SK-N-SH (cell line): ENCODE results near the gene MANBA. TPM values are rescaled to one million over a fixed set of nuclear protein-coding genes. Genes with fewer than 3 reads are reported as not detected.

Experiments used
- CTCF ChIA-PET: fragments of 300-600, 350-600 bp; formaldehyde crosslinking; extraction: SDS; loops from one replicate; lab custom pipeline; 2021; lab: Yijun Ruan, JAX
- POLR2A ChIA-PET: fragments of 350-600 bp; sonication (Branson Sonifier 250); formaldehyde crosslinking; extraction: SDS; loops from one replicate; lab custom pipeline; 2020; ENCODE audit warnings: antibody characterized with exemption, inconsistent platforms; lab: Yijun Ruan, JAX
- DNase-seq: peaks from one replicate; pipeline ENCODE4 v3.0.0; 2012
- H2AFZ ChIP-seq: fragments of 200-600 bp; sonication (generic); 2 replicates; pipeline ENCODE4 v1.8.1; 2016; ENCODE audit warnings: antibody characterized with exemption, mild to moderate bottlenecking, low read depth
- H3F3A ChIP-seq: fragments of 200-600 bp; sonication (generic); replicated peaks from 2 replicates; pipeline ENCODE3; 2016; ENCODE audit warnings: antibody characterized with exemption, mild to moderate bottlenecking; ENCODE audit not compliant: insufficient read depth
- H3K27ac ChIP-seq, 2 experiments: fragments of 200-500 bp in 1 of 2; fragments of 200-600 bp in 1 of 2; sonication (Bioruptor generic) in 1 of 2; sonication (generic), shearing (Covaris generic) in 1 of 2; 2 replicates each; pipeline versions ENCODE4 v1.5.1 to v1.6.1; 2014 to 2016; ENCODE audit warnings: low read depth in 2 of 2, inconsistent platforms in 1 of 2, low read length in 1 of 2, mild to moderate bottlenecking in 1 of 2, mixed read lengths in 1 of 2
- H3K27me3 ChIP-seq: fragments of 200-600 bp; sonication (generic), shearing (Covaris generic); 2 replicates; pipeline ENCODE4 v1.6.1; 2016; ENCODE audit warnings: mixed run types; ENCODE audit not compliant: insufficient read depth
- H3K36me3 ChIP-seq, 2 experiments: fragments of 200-500 bp in 1 of 2; fragments of 200-600 bp in 1 of 2; sonication (Bioruptor generic) in 1 of 2; sonication (generic) in 1 of 2; replicated peaks in 1 of 2; 2 replicates each; pipeline versions ENCODE3 to v1.5.1; 2014 to 2016; ENCODE audit warnings: low read length in 1 of 2, mild to moderate bottlenecking in 1 of 2; ENCODE audit not compliant: insufficient read depth in 2 of 2, control insufficient read depth in 1 of 2
- H3K4me1 ChIP-seq, 2 experiments: fragments of 200-500 bp in 1 of 2; fragments of 200-600 bp in 1 of 2; sonication (Bioruptor generic) in 1 of 2; sonication (generic), shearing (Covaris generic) in 1 of 2; 2 replicates each; pipeline versions ENCODE4 v1.5.1 to v1.6.1; 2014 to 2016; ENCODE audit warnings: low read depth in 1 of 2, low read length in 1 of 2, mixed run types in 1 of 2; ENCODE audit not compliant: insufficient read depth in 2 of 2, control insufficient read depth in 1 of 2
- H3K4me2 ChIP-seq: fragments of 200-600 bp; sonication (generic), shearing (Covaris generic); 2 replicates; pipeline ENCODE4 v1.6.1; 2017; ENCODE audit warnings: mixed run types
- H3K4me3 ChIP-seq, 2 experiments: fragments of 200-500 bp in 1 of 2; fragments of 200-600 bp in 1 of 2; sonication (Bioruptor generic) in 1 of 2; sonication (generic), shearing (Covaris generic) in 1 of 2; 2 replicates each; pipeline versions ENCODE4 v1.5.1 to v1.8.1; 2014 to 2016; ENCODE audit warnings: low read depth in 2 of 2, inconsistent platforms in 1 of 2, low read length in 1 of 2, mild to moderate bottlenecking in 1 of 2, mixed read lengths in 1 of 2, moderate library complexity in 1 of 2
- H3K79me2 ChIP-seq: fragments of 200-600 bp; sonication (generic); 2 replicates; pipeline ENCODE4 v1.8.1; 2017; ENCODE audit warnings: mild to moderate bottlenecking; ENCODE audit not compliant: insufficient read depth
- H3K9ac ChIP-seq: fragments of 200-600 bp; sonication (generic); 2 replicates; pipeline ENCODE4 v1.6.1; 2017; ENCODE audit warnings: mixed run types
- H3K9me2 ChIP-seq: fragments of 200-600 bp; sonication (generic); 2 replicates; pipeline ENCODE4 v1.6.1; 2017; ENCODE audit warnings: mixed run types
- H3K9me3 ChIP-seq: fragments of 200-600 bp; sonication (generic); 2 replicates; pipeline ENCODE4 v1.6.1; 2017; ENCODE audit warnings: mixed run types, mild to moderate bottlenecking, moderate library complexity
- H4K20me1 ChIP-seq: fragments of 200-600 bp; sonication (generic); 2 replicates; pipeline ENCODE4 v1.6.1; 2017; ENCODE audit warnings: mild to moderate bottlenecking, mixed run types; ENCODE audit not compliant: insufficient read depth
- CTCF ChIP-seq: fragments of 200-600 bp; sonication (generic); IDR thresholded peaks from 2 replicates; pipeline ENCODE4 v1.6.1; 2017; ENCODE audit warnings: antibody characterized with exemption, mild to moderate bottlenecking, moderate library complexity
- EP300 ChIP-seq, 2 experiments: IDR thresholded peaks; 2 replicates each; pipeline versions ENCODE4 v1.4.0 to v1.6.1; 2012; ENCODE audit warnings: borderline replicate concordance in 1 of 2, low read depth in 1 of 2, low read length in 1 of 2
- FOXJ3 ChIP-seq: sonication (generic); formaldehyde crosslinking; IDR thresholded peaks from 2 replicates; pipeline ENCODE4 v1.5.1; 2020; ENCODE audit warnings: mild to moderate bottlenecking, missing genetic modification reagents
- GABPA ChIP-seq: IDR thresholded peaks from 2 replicates; pipeline ENCODE4 v1.4.0; 2012; ENCODE audit warnings: low read depth, mild to moderate bottlenecking
- GATA2 ChIP-seq: sonication (generic); formaldehyde crosslinking; IDR thresholded peaks from 2 replicates; pipeline ENCODE4 v1.5.0; 2020; ENCODE audit warnings: mild to moderate bottlenecking, missing genetic modification reagents
- IRF3 ChIP-seq: fragments of 150-350 bp; IDR thresholded peaks from 2 replicates; pipeline ENCODE4 v1.6.1; 2016; ENCODE audit warnings: mild to moderate bottlenecking, low read depth, low read length
- MAX ChIP-seq: IDR thresholded peaks from 2 replicates; pipeline ENCODE4 v1.4.0; 2012; ENCODE audit warnings: low read depth
- NFIC ChIP-seq: IDR thresholded peaks from 2 replicates; pipeline ENCODE4 v1.4.0; 2012; ENCODE audit warnings: borderline replicate concordance
- NRF1 ChIP-seq: IDR thresholded peaks from 2 replicates; pipeline ENCODE4 v1.6.1; 2012; ENCODE audit warnings: low read depth, mild to moderate bottlenecking, low read length
- POLR2AphosphoS5 ChIP-seq: IDR thresholded peaks from 2 replicates; pipeline ENCODE4 v1.6.1; 2012; ENCODE audit warnings: low read depth, low read length
- RAD21 ChIP-seq: IDR thresholded peaks from 2 replicates; pipeline ENCODE4 v1.6.1; 2012; ENCODE audit warnings: mild to moderate bottlenecking, low read length
- RXRA ChIP-seq: IDR thresholded peaks from 2 replicates; pipeline ENCODE4 v1.4.0; 2012; ENCODE audit warnings: low read depth, mild to moderate bottlenecking, borderline replicate concordance
- SIN3A ChIP-seq: IDR thresholded peaks from 2 replicates; pipeline ENCODE4 v1.6.1; 2012; ENCODE audit warnings: low read depth, mild to moderate bottlenecking, low read length, moderate library complexity, borderline replicate concordance
- SMC3 ChIP-seq: IDR thresholded peaks from 2 replicates; pipeline ENCODE4 v1.6.1; 2012; ENCODE audit warnings: low read depth, low read length, improper control_type of control experiment
- TAF1 ChIP-seq: IDR thresholded peaks from 2 replicates; pipeline ENCODE4 v1.6.1; 2012; ENCODE audit warnings: low read depth, mild to moderate bottlenecking, low read length, moderate library complexity, borderline replicate concordance
- TCF12 ChIP-seq: IDR thresholded peaks from 2 replicates; pipeline ENCODE4 v1.4.0; 2012
- TEAD4 ChIP-seq: IDR thresholded peaks from 2 replicates; pipeline ENCODE4 v1.4.0; 2012; ENCODE audit warnings: mild to moderate bottlenecking, borderline replicate concordance; ENCODE audit not compliant: insufficient read depth
- USF2 ChIP-seq: fragments of 150-350 bp; IDR thresholded peaks from 2 replicates; pipeline ENCODE4 v1.6.1; 2017; ENCODE audit warnings: antibody characterized with exemption, low read length, low read depth, borderline replicate concordance
- WGBS: methylation state at CpG from one replicate; pipeline ENCODE4 v1.1.6; 2017; ENCODE audit warnings: low lambda C conversion rate; 5-methylcytosine and 5-hydroxymethylcytosine counted together
- polyA plus RNA-seq, 3 experiments: library from polyadenylated mRNA; depleted of rRNA; stranded (reverse); fragments of >200 nt; gene quantifications; 2 replicates each; pipeline ENCODE4 v1.2.3, GENCODE V29; 2012

Gene MANBA
- polyA plus RNA-seq, 1 of the 3 experiments (the other 2 are of a cell fraction), result 13.4 TPM

GRCh38 chr4:102799816-102800215, 39.0 kb upstream of the MANBA start (continued):
- no peak for TF ChIP-seq USF2

- H4K20me1 ChIP-seq, result peaks cover 26% of the 10 kb centered on the region
Measured at GRCh38 chr4:102794999-102795398, 34.2 kb upstream of the MANBA start.

GRCh38 chr4:102792361-102792936, 31.7 kb upstream of the MANBA start:
- Histone ChIP-seq H3K9me3 (no peaks in the 10 kb centered on the region), H2AFZ (no peak overlapping the region), H3K79me2 (peaks cover 34% of the 10 kb centered on the region), H3K9me2 (no peaks in the 10 kb centered on the region), H3K4me3 (no peak overlapping the region), H3K4me1 (no peaks in the 10 kb centered on the region), H3K27me3 (no peaks in the 10 kb centered on the region), H3K36me3 (peaks cover 51 to 55% of the 10 kb centered on the region in 2 experiments), H4K20me1 (peaks cover 11% of the 10 kb centered on the region), H3K4me2 (no peak overlapping the region), H3K9ac (no peak overlapping the region), H3F3A (peaks cover 46% of the 10 kb centered on the region), H3K27ac (no peak overlapping the region)
- DNase-seq, result no peak
- ChIA-PET CTCF (interaction anchor here (0.6 kb wide), 1 partner anchor 8 kb away, joined by 3 read pairs; no protein-coding TSS in a partner anchor), POLR2A (interaction anchor here (1.1 kb wide), 1 partner anchor 35 kb away, joined by 3 read pairs; no protein-coding TSS in a partner anchor)
- 83% methylated on average over 2 of the region's 2 CpGs for WGBS
- TF ChIP-seq POLR2AphosphoS5 (no peak), GABPA (no peak), GATA2 (no peak), TEAD4 (no peak), TCF12 (no peak), MAX (no peak), IRF3 (no peak), FOXJ3 (CRISPR knock-in tag) (no peak), RAD21 (no peak), CTCF (no peak), SIN3A (no peak)

More at GRCh38 chr4:102794999-102795398, 34.2 kb upstream of the MANBA start:
- Histone ChIP-seq H3K4me1 (no peaks in the 10 kb centered on the region), H3K27ac (no peak overlapping the region), H3K79me2 (peaks cover 55% of the 10 kb centered on the region), H3K9me3 (no peaks in the 10 kb centered on the region), H3K4me3 (no peak overlapping the region)
- 96% methylated on average over 2 of the region's 2 CpGs for WGBS
- TF ChIP-seq EP300 (IDR thresholded peaks at IDR 0.05; ENCODE audit: borderline replicate concordance in 1 of 2, low read depth in 1 of 2, low read length in 1 of 2) (no peak), TAF1 (no peak), NRF1 (no peak), SMC3 (no peak), RXRA (no peak), CTCF (no peak), RAD21 (no peak), NFIC (no peak), GATA2 (no peak)
- TF ChIP-seq, all 33 proteins: peak for 0
- H3K4me2 ChIP-seq, result no peak overlapping the region
- H3K9ac ChIP-seq, result no peak overlapping the region
- H3F3A ChIP-seq, result peaks cover 43% of the 10 kb centered on the region
- no peak for DNase-seq
- H2AFZ ChIP-seq, result no peak overlapping the region
- H3K9me2 ChIP-seq, result no peaks in the 10 kb centered on the region
- H3K36me3 ChIP-seq, result peaks cover 75 to 78% of the 10 kb centered on the region in 2 experiments
- H3K27me3 ChIP-seq, result no peaks in the 10 kb centered on the region
- CTCF ChIA-PET, result no interaction called here
- POLR2A ChIA-PET, result no interaction called here
